ENCODE data around the gene PRKAG2. TPM values are rescaled to one million over a fixed set of nuclear protein-coding genes. Genes with fewer than 3 reads are reported as not detected.

PRKAG2 gene
- total RNA-seq, 3 donors from 2014 or later = 32.3 to 56.6 (median 34.4) TPM

- DNase-seq (ENCODE audit: low spot score in 2 of 2) = no peak
- intact Hi-C loops (cut with DNase I; ENCODE audit: low total_unique reads) = no loop called here
- peaks cover 11 to 16% of the 10 kb centered on the region in 2 donors for H3K4me1 ChIP-seq
- peak in 1 of 3 donors; percentile 54 for TF ChIP-seq POLR2AphosphoS5 (IDR thresholded peaks at IDR 0.05)
- TF ChIP-seq CTCF (IDR thresholded peaks at IDR 0.05) = no peak
- peak overlapping the region; percentile 66 to 86 for H3K27ac ChIP-seq
- no peak overlapping the region for H3K4me3 ChIP-seq
- no peaks in the 10 kb centered on the region for H3K9me3 ChIP-seq
- H3K27me3 ChIP-seq = no peaks in the 10 kb centered on the region
- H3K36me3 ChIP-seq = no peaks in the 10 kb centered on the region
Observed at GRCh38 chr7:151796091-151796870, 80.6 kb downstream of the PRKAG2 start.

GRCh38 chr7:151795168-151795811 lies 81.6 kb downstream of the PRKAG2 start:
- intact Hi-C loops (cut with DNase I; ENCODE audit: low total_unique reads) = no loop called here
- peak overlapping the region in 1 of 2 donors; percentile 76 for H3K27ac ChIP-seq
- DNase-seq (ENCODE audit: low spot score in 2 of 2) = no peak

GRCh38 chr7:151794508-151795167 lies 82.3 kb downstream of the PRKAG2 start:
- intact Hi-C loops (cut with DNase I; ENCODE audit: low total_unique reads) = no loop called here
- TF ChIP-seq POLR2AphosphoS5 (IDR thresholded peaks at IDR 0.05) (no peak), POLR2A (IDR thresholded peaks at IDR 0.05) (no peak), CTCF (IDR thresholded peaks at IDR 0.05) (no peak)
- no peaks in the 10 kb centered on the region for H3K9me3 ChIP-seq
- no peaks in the 10 kb centered on the region for H3K36me3 ChIP-seq
- H3K27ac ChIP-seq = peak overlapping the region; percentile 51 to 76
- no peaks in the 10 kb centered on the region for H3K27me3 ChIP-seq
- no peak for DNase-seq (ENCODE audit: low spot score in 2 of 2)
- peaks cover 11 to 16% of the 10 kb centered on the region in 2 donors for H3K4me1 ChIP-seq
- no peak overlapping the region for H3K4me3 ChIP-seq

More at GRCh38 chr7:151795168-151795811, 81.6 kb downstream of the PRKAG2 start:
- peaks cover 11 to 16% of the 10 kb centered on the region in 2 donors for H3K4me1 ChIP-seq
- H3K36me3 ChIP-seq = no peaks in the 10 kb centered on the region
- H3K4me3 ChIP-seq = no peak overlapping the region
- H3K9me3 ChIP-seq = no peaks in the 10 kb centered on the region
- H3K27me3 ChIP-seq = no peaks in the 10 kb centered on the region
- TF ChIP-seq POLR2A (IDR thresholded peaks at IDR 0.05) (no peak), POLR2AphosphoS5 (IDR thresholded peaks at IDR 0.05) (no peak), CTCF (IDR thresholded peaks at IDR 0.05) (no peak)

GRCh38 chr7:151793991-151794507 lies 82.9 kb downstream of the PRKAG2 start:
- Histone ChIP-seq H3K27ac (peak overlapping the region; percentile 51 to 76), H3K4me1 (peaks cover 11 to 16% of the 10 kb centered on the region in 2 donors), H3K27me3 (no peaks in the 10 kb centered on the region), H3K36me3 (no peaks in the 10 kb centered on the region), H3K9me3 (no peaks in the 10 kb centered on the region), H3K4me3 (no peak overlapping the region)
- intact Hi-C loops (cut with DNase I; ENCODE audit: low total_unique reads) = no loop called here
- no peak for DNase-seq (ENCODE audit: low spot score in 2 of 2)
- TF ChIP-seq CTCF (IDR thresholded peaks at IDR 0.05) (no peak), POLR2AphosphoS5 (IDR thresholded peaks at IDR 0.05) (no peak), POLR2A (IDR thresholded peaks at IDR 0.05) (no peak)

Measured in breast epithelium (tissue), 4 donors.